NCI-H146 treated with DMSO at 0.1 percent for 48 hours (cell line): ENCODE results near the gene ROS1.
"Not testable (repeated sequence)": the region's sequence is repeated elsewhere in the genome, so short reads cannot be mapped to it uniquely, and the experiment has no call there.

ENCODE experiments used
- DNase-seq: peaks from one replicate; lab custom pipeline; 2025; ENCODE audit not compliant: unreplicated experiment; lab: John Stamatoyannopoulos, UW

ROS1 gene

DNA sequence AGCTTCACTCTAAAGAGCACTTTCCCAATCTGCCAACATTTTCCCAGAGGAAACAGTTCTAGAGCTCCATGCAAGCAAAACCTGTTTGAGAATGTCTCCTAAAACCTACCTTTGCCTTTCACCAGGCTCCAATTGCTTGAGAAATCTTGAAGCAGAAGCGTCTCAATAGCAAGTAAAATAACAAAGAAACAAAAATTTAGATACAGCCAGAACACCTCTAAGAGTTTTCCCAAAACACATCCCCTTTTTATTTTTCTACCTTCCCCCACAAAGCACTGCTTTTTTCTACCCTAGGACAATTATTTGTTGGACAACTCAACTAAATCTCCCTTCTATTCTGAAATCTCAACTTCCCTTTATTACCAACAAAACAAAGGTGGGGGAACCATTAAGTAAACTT lies 156.8 kb downstream of the ROS1 start:
- DNase-seq = no peak

DNA sequence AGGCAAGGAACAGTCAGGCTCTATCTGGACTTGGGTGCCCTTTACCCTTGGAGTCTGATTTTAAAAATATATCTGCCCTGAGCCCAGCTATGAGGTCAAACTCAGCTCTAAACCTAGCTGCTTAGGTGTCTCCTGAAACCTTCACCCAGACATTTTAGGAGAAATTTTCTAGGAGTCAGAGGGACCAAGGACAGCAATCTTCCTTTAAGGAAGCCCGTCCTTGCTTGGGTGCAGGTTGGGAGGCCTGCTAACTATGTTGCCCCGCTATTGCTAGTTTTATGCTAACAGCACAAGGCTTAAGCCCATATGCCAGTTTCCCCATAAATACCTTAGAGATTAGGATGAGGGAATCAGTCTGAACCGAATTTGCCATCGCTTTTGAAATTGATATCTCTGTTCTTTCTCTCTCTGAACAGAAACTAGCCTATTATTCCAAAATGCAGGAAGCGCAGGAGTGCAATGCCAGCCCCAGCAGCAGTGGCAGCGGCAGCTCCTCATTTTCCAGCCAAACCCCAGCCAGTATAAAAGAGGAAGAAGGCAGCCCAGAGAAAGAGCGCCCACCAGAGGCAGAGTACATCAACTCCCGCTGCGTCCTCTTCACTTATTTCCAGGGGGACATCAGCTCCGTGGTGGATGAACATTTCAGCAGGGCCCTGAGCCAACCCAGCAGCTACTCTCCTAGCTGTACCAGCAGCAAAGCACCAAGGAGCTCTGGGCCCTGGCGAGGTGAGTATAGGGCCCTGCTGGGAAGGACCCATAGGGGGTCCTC lies 157.8 kb downstream of the ROS1 start:
- no peak for DNase-seq

DNA sequence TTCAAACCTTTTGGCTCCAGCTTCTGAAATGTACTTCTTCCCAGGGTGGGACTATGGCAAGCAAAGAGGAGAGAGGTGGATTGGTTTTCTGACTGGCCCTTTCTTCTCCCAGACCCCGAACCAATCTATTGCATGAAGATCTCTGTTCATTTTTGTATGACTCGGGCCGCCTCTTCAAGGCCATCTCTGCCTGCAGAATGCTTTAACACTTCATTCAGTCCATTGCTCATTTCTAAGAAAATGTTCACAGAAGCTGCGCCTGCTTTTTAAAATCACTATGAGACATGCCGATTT lies 158.7 kb downstream of the ROS1 start:
- no peak for DNase-seq

DNA sequence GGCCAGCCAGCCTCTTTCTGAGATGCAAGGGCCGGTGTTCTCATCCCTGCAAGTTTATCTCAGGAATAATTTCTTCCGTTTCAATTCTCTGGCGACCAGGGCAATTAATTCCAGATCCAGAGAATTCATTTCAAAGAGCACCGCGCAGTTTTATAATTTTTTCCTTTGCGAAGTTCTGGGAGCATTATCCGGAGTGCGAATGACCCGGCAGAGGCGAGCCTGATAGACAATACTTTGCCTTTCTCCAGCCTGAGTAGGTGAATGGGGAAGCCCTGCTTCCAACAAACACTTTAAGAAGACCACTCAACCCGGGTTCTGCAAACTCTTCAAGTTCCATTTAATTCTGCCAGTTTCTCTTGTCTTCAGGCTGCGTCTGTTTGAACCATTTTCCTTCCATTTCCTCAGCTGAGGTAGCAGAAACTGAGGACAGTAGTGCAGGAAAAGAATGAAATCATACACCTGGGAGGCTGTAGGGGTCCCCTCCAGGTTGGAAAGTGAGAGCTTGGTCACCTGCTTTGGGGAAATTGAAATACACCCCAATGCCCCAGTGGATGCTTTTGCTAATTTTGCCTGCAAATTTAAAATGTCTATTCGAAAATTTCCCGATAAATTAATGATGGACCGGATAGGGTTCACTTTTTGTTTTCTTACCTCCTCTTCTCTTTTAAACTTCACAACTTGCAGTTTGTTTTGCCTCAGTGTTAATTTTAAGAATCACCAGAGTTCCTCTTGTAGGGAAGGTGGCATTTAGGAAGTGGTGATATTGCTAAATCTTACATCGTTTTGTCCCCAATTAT lies 159.3 kb downstream of the ROS1 start:
- no peak for DNase-seq

DNA sequence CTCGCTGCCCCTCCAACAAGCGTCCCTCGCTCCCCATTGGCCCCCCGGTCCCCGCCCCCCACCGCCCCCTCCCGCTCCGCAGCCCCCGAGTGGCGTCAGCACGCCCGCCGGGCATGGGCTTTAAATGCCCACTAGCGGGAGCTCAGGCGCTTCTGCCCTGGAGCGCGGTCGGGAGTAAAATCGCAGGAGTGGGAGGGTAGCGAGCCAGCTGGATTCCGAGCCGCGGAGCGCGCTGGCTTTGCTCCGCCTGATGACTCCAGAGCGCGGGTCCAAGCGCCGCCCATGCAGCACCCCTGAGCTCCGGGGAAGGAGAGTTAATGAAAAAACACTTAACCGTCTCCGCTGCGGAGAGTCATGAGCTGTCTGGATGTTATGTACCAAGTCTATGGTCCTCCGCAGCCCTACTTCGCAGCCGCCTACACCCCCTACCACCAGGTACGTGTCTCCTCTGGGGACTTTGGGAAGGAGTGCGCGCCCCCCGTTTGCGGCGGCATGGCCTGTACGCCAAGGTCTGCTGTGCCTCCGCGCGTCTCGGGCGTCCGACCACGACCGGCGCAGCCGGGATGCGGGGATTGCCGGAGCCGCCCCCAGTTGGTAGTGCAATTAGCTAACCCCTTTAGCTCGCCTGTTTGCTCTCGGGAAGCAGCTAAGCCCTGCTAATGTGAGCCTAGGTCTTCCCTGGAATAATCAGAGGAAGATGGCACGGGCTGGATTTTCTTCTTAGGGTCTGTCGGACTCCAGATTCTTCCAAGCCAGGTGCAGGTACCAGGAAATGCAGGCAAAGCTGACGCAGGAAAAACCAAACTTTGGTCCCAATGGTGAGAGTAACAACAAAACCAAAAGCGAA lies 160.1 kb downstream of the ROS1 start, which contains the start of gene VGLL2:
Gene VGLL2, plus strand, starts transcription at position 149 of the 847 bp plus-strand sequence. Its CDS starts 206 bp downstream, at position 355.
- no peak for DNase-seq

DNA sequence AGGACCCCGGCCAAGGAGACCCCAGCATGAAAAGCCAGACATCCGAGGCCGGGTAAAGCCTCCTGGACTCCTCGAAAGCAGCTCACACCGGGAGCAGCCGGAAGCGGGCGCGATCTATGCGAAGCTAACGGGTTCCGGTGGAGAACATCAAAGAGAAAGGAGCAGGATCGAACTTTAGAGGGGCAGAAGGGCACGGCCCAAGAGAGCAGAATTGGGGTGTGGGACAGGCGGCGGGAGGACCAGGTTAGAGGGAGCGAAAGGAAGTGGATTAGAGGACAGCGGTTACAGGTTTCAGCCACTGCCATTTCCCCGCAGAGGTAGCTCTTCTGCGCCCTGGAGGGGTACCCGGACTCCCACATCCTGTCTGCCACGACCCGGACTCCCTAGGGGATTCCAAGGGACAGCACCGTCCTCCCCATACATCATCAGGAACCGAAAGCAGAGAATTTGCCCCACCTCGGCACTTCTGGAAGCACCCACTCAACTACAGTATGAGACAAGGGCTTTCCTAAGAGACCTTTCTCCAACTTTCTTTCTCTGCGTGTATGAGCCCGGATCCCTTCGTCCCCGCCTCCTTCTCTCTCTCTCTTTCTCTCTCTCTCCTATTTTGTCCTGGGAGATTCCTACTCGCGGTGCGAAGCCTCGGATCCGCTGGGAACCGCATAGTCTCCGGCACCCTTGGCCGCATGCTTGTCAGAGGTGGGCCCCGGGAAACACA lies 160.9 kb downstream of the ROS1 start:
- no peak for DNase-seq

- DNase-seq = no peak
These were observed 161.4 kb downstream of the ROS1 start for GRCh38 chr6:117264369-117264691.

DNA sequence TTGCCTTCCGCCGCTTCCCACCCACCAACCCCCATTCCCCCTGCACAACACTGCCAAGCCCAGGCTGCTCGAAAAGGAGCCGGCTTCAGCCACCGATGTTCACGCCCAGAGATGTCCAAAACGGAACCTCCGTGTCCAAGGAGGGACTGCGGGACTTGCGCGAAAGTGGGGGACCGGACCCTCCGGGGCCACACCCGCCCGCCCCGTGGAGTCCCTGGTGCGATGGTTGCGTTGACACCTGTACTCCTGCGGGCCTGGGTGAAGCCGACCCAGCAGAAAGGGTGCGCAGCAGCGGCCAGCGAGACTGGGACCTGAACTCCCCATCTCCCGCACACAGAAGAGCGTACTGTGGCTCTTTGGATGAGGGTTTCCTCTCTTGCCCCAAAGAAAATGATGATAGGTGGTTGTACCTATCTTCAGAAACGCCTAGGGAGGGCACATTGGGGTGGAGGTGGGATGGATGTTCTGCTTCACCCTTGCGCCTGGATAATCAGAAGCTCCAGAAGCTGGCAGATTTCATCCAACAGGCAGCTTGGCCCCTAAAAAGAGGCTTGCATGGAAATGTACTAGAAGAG lies 162.3 kb downstream of the ROS1 start:
- DNase-seq = no peak

GRCh38 chr6:117262799-117263198 lies 162.9 kb downstream of the ROS1 start:
- no peak for DNase-seq

DNA sequence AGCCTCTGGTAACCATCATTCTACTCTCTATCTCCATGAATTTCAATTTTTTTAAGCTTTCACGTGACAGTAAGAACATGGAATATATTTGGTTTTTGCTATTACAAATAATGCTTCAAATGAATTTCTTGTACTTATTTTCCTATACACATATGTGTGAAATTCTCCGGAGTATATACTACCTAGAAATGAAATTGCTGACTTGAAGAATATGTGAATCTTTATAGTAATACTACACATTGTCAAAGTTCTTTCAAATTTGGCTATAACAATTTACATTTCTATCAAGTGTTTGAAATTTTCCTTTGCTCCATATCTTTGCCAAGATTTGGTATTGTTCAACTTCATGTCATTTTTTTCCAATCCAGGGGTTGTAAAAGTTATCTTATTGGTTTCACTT lies 172.0 kb downstream of the ROS1 start:
- DNase-seq = no peak

- DNase-seq = not testable (repeated sequence)
These were observed 180.8 kb downstream of the ROS1 start for GRCh38 chr6:117244979-117245378.

DNA sequence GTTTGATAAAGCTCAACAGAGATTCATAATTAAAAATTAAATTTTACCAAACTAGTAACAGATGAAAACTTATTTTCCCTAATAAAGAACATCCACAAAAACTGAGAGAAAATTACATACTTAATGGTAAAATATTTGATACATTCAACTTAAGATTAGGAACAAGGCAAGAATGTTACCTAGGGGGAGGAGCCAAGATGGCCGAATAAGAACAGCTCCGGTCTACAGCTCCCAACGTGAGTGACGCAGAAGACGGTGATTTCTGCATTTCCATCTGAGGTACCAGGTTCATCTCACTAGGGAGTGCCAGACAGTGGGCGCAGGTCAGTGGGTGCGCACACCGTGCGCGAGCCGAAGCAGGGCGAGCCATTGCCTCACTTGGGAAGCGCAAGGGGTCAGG lies 181.2 kb downstream of the ROS1 start:
- not testable (repeated sequence) for DNase-seq
